GM18861 (cell line): ENCODE measurements around the gene DPF3.

Experiments used
- ATAC-seq: cut with Tn5 transposase; IDR thresholded peaks from one replicate; pipeline ENCODE4 v1.9.1; 2021; ENCODE audit not compliant: unreplicated experiment

DPF3 gene

GRCh38 chr14:72893636-72894322, at the start of gene DPF3:
Gene DPF3, minus strand, starts transcription at chr14:72894101. Its CDS starts 13 bp downstream, at chr14:72894088.
- ATAC-seq = peak; percentile 97

- no peak for ATAC-seq
Measured at GRCh38 chr14:72942934-72943333, 49.0 kb upstream of the DPF3 start.

- no peak for ATAC-seq
Measured at GRCh38 chr14:72941286-72941985, 47.5 kb upstream of the DPF3 start.

GRCh38 chr14:72939630-72940029, 45.7 kb upstream of the DPF3 start:
- ATAC-seq = no peak

GRCh38 chr14:72932893-72933292, 39.0 kb upstream of the DPF3 start:
- ATAC-seq = no peak

GRCh38 chr14:72929316-72930080, 35.6 kb upstream of the DPF3 start:
- no peak for ATAC-seq

GRCh38 chr14:72928872-72929271, 35.0 kb upstream of the DPF3 start:
- ATAC-seq = no peak

- peak; percentile 95 for ATAC-seq
Measured at GRCh38 chr14:72926292-72927028, 32.6 kb upstream of the DPF3 start, which contains the start of gene DCAF4. Gene DCAF4, plus strand, starts transcription at chr14:72926464. Its CDS starts 11,515 bp downstream, at chr14:72937979.

GRCh38 chr14:72925815-72926291, 32.0 kb upstream of the DPF3 start:
- peak; percentile 10 for ATAC-seq

GRCh38 chr14:72925171-72925759, 31.4 kb upstream of the DPF3 start:
- no peak for ATAC-seq

- no peak for ATAC-seq
Measured at GRCh38 chr14:72924337-72924736, 30.4 kb upstream of the DPF3 start.

- no peak for ATAC-seq
Measured at GRCh38 chr14:72921396-72921795, 27.5 kb upstream of the DPF3 start.

GRCh38 chr14:72920008-72920407, 26.1 kb upstream of the DPF3 start:
- no peak for ATAC-seq

- ATAC-seq = no peak
Measured at GRCh38 chr14:72917094-72917802, 23.3 kb upstream of the DPF3 start.

- ATAC-seq = no peak
Measured at GRCh38 chr14:72916174-72916573, 22.3 kb upstream of the DPF3 start.

GRCh38 chr14:72913809-72914208, 19.9 kb upstream of the DPF3 start:
- ATAC-seq = no peak

GRCh38 chr14:72909163-72909562, 15.3 kb upstream of the DPF3 start:
- ATAC-seq = no peak

GRCh38 chr14:72907886-72908285, 14.0 kb upstream of the DPF3 start:
- no peak for ATAC-seq

- ATAC-seq = no peak
Measured at GRCh38 chr14:72906879-72907278, 13.0 kb upstream of the DPF3 start.

- no peak for ATAC-seq
Measured at GRCh38 chr14:72906316-72906715, 12.4 kb upstream of the DPF3 start.
